ENCODE results near the gene NDUFA3. TPM values are rescaled to one million over a fixed set of nuclear protein-coding genes. Genes with fewer than 3 reads are reported as not detected.

The NDUFA3 gene
- 17.9 and 22.8 TPM in 2 replicates for total RNA-seq

DNA sequence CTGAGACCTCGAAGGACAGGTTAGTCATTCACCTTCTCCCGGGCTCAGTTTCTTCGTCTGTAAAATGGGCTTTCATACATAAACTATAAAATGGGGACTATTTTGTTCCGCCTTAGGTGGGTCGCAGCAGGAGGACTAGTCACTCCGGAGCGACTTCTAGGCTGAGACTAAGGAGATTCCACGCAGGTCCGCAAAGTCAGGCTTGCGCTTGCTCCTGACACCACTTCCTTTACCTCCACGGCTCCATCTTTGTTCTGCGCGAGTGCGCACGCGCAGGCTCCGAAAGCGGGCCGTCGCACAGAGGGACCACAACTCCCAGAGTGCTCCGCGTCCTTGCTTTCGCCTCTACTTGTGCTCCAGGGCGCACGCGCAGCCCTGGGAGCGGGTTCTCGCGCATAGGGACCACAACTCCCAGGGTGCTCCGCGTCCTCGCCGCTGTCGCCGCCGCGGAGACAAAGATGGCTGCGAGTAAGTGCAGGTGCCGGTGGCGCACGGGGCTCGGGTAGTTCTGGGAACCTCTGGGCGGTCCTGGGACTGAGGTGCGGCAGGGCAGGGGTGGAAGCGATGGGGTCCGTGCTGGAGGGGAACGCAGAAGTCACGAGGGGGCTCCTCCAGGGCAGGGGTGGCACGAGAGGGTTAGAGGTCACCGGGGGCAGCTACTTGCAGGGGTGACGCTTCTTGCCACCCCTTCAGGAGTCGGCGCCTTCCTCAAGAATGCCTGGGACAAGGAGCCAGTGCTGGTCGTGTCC lies at the start of gene NDUFA3:
NDUFA3 (plus strand) TSS at position 435 of the 749 bp plus-strand sequence; CDS start at position 459, 24 bp downstream.

GRCh38 chr19:54063350-54064116 lies 39.1 kb upstream of the NDUFA3 start, which contains the start of gene VSTM1:
Gene VSTM1 (minus strand): TSS chr19:54063897. CDS start chr19:54063777, 120 bp downstream.

DNA sequence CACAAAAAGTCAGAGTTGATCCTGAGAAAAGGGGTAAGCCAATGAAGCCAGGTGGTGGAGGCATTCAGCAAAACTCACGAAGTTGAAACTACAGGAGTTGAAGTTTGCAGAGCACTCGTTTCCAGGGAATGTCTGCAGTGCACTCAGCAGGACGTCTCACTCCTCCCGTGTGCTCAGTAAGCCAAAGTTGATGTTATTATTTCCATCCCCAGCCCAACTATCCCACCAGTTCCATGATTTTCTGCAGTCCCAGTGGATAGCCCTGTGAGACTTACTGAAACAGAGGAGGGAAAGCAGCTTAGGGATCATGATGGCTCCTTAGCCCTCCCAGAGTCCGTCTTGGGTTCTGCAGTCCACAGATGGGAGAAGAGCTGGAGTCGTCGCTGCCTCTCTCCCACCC lies 21.6 kb upstream of the NDUFA3 start, which contains the start of gene TARM1:
TARM1 (minus strand) TSS at position 334 of the 400 bp plus-strand sequence; CDS start at position 309, 25 bp downstream.

DNA sequence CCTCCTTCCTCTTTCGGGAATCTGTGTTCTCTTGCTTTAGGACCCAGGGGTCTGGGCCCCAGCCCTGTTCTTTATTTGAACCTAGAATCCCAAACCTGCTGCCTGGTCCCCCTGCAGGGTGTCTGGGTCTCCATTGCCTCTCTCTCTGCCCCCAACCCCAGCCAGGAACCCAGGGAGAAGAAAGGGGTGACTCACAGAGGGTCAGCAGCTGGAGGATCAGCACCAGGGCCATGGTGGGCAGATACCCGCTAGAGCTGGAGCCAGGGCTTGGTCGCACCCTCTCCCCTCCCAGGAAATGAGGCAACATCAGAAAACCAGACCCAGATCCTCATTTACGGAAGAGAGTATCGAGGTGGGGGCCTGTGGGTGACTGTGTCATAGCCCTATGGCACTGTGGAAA lies 2.1 kb upstream of the NDUFA3 start, which contains the start of gene OSCAR:
OSCAR (minus strand) TSS at position 243 of the 400 bp plus-strand sequence; CDS start at position 232, 11 bp downstream.

GRCh38 chr19:54115109-54116063 lies 12.7 kb downstream of the NDUFA3 start, which contains the start of the genes PRPF31 and TFPT:
Gene PRPF31 (plus strand): TSS chr19:54115754. CDS start chr19:54118279, 2,525 bp downstream.
Gene TFPT (minus strand): TSS chr19:54115657. CDS start chr19:54115269, 388 bp downstream.

GRCh38 chr19:54137699-54138488 lies 35.2 kb downstream of the NDUFA3 start, which contains the start of gene CNOT3:
Gene CNOT3 (plus strand): TSS chr19:54137762. CDS start chr19:54142979, 5,217 bp downstream.

Other genes starting within 250 kb of the NDUFA3 start
- gene MYADM, start 235.0 kb upstream of the NDUFA3 start, total RNA-seq = 5.0 and 6.7 TPM in 2 replicates
- 0.14 TPM in 1 of 2 replicates, not detected in the other for gene PRKCG, start 220.7 kb upstream of the NDUFA3 start, total RNA-seq
- 1.3 and 1.6 TPM in 2 replicates for gene CACNG7, start 193.6 kb upstream of the NDUFA3 start, total RNA-seq
- gene CACNG8, start 139.9 kb upstream of the NDUFA3 start, total RNA-seq = 0.37 and 0.43 TPM in 2 replicates
- gene CACNG6, start 111.2 kb upstream of the NDUFA3 start, total RNA-seq = 0.83 and 2.3 TPM in 2 replicates
- not detected in 2 replicates for gene VSTM1, start 39.0 kb upstream of the NDUFA3 start, total RNA-seq
- gene TARM1, start 21.5 kb upstream of the NDUFA3 start, total RNA-seq = not detected in 2 replicates
- 0.14 and 0.18 TPM in 2 replicates for gene OSCAR, start 2.1 kb upstream of the NDUFA3 start, total RNA-seq
- 18.5 and 19.3 TPM in 2 replicates for gene TFPT, start 12.8 kb downstream of the NDUFA3 start, total RNA-seq
- 51.0 and 53.5 TPM in 2 replicates for gene PRPF31, start 12.9 kb downstream of the NDUFA3 start, total RNA-seq
- 5.3 and 6.5 TPM in 2 replicates for gene CNOT3, start 34.9 kb downstream of the NDUFA3 start, total RNA-seq
- 6.5 and 7.2 TPM in 2 replicates for gene LENG1, start 56.9 kb downstream of the NDUFA3 start, total RNA-seq
- 0.09 and 0.28 TPM in 2 replicates for gene TMC4, start 70.3 kb downstream of the NDUFA3 start, total RNA-seq
- 24.7 and 36.4 TPM in 2 replicates for gene MBOAT7, start 86.7 kb downstream of the NDUFA3 start, total RNA-seq
- gene TSEN34, start 88.5 kb downstream of the NDUFA3 start, total RNA-seq = 47.4 and 53.6 TPM in 2 replicates
- gene RPS9, start 98.0 kb downstream of the NDUFA3 start, total RNA-seq = 3,148 and 3,177 TPM in 2 replicates
- gene LILRB3, start 120.2 kb downstream of the NDUFA3 start, total RNA-seq = not detected in 2 replicates
- gene LILRA6, start 139.9 kb downstream of the NDUFA3 start, total RNA-seq = not detected in 2 replicates
- gene LILRB5, start 154.4 kb downstream of the NDUFA3 start, total RNA-seq = not detected in 2 replicates
- gene LILRB2, start 178.3 kb downstream of the NDUFA3 start, total RNA-seq = not detected in 2 replicates
- not detected in 2 replicates for gene LILRA5, start 210.3 kb downstream of the NDUFA3 start, total RNA-seq
- gene LILRA4, start 236.3 kb downstream of the NDUFA3 start, total RNA-seq = not detected in 2 replicates

Data from smooth muscle cell of bladder (primary cell).